GM19035 (cell line): ENCODE measurements around the gene SPATA20.

Source experiments
- ATAC-seq: cut with Tn5 transposase; IDR thresholded peaks from one replicate; pipeline ENCODE4 v1.9.1; 2021; ENCODE audit not compliant: unreplicated experiment

SPATA20 gene

DNA sequence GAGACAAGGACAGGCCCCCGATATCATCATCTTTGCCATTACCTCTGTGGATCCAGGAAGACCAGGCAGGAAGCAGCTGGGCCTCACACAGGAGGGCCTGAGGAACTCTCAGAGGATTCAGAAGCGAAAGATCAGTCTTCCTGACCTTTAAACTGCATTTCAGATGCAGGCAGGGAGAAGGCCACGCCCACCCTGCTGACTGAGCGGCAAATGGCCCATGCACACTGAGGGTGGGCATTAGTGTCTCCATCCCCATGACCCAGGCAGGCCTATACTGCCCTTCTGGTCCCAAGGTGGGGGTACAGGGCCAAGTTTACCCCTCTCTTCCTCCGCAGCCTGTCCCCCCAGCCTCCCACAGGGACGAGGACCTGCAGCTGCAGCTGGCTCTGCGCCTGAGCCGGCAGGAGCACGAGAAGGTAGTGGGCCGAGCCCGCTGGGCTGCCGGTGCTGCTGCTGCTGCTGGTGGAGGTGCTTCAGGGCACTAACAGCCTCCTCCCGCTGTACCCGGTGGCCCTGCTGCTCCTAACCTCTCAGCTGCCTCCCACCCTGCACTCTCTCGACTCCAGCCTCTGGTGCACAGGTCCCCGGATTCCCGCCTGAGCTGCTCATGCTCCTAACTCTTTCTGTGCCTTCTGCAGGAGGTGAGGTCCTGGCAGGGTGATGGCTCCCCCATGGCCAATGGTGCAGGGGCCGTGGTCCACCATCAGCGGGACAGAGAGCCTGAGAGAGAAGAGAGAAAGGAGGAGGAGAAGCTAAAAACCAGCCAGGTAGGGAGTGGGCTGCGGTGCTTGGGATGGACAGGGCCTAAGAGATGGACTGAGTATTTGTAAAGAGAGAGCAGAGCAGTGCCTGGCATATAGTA lies 8.2 kb upstream of the SPATA20 start:
- ATAC-seq, result no peak

DNA sequence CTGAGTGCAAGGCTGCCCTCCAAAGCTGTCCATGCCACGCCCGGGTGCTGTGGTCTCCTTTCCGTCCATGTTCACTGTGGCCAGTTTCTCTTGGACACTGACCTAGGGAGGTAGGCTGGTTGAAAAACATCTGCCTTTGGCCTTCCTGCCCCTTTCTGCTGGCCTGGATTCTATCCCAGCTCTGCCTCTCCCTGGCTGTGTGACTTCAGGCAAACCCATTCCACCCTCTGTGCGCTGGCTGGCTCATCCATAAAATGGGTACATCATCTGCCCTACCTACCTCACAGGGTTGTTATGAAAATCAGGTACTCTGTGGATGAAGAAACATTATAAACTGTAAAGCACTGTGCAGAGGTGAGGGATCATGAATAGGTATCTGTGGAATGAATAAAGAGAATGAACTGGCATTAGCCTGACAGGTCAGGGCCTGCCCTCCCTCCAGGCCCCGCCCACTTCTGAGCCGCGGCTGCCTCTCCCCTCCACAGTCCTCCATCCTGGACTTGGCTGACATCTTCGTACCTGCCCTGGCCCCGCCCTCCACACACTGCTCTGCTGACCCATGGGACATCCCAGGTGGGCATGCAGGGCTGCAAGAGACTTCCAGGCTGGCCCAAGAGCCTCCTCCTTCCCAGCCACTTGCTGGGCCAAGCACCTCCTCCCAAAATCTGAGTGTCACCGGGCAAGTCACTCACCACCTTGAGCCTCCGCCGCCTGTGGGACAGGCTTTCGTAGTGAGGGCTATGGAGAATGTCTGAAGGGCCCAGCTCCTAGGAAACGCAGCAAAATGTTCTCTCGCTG lies 7.0 kb upstream of the SPATA20 start:
- ATAC-seq, result no peak

DNA sequence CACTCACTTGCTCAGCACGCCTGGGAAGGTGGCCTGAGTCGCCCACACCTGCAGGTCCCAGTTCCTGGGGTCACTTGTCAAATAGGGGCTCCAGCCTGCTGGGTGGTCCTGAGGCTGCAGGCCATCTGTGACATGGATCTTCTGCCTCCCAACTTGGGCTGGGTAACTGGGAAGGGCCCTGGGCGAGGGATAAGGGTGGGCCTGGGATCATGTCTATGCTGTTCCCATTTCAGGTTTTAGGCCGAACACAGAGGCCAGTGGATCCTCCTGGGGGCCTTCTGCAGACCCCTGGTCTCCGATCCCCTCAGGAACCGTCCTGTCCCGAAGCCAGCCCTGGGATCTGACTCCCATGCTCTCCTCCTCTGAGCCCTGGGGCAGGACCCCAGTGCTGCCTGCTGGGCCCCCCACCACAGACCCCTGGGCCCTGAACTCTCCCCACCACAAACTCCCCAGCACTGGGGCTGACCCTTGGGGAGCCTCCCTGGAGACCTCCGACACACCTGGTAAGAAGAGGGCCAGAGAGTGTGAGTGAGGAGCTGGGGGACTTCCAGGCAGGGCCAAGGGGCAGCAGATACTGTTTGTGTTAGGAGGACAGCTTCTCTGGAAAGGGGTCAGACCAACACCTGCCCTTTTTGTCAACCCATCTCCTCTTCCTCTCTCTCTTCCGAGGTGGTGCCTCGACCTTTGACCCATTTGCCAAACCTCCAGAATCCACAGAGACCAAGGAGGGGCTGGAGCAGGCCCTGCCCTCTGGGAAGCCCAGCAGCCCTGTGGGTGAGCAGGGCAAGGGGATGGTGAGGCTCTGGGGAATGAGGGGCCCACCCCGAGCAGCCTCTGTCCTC lies 6.2 kb upstream of the SPATA20 start:
- no peak for ATAC-seq

DNA sequence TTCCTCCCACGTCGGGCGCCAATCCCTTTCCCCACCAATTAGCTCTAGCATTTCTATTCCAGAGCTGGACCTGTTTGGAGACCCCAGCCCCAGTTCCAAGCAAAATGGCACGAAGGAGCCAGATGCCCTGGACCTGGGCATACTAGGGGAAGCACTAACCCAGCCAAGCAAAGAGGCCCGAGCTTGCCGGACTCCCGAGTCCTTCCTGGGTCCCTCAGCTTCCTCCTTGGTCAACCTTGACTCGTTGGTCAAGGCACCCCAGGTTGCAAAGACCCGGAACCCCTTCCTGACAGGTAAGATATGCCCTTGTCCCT lies 5.6 kb upstream of the SPATA20 start:
- no peak for ATAC-seq

DNA sequence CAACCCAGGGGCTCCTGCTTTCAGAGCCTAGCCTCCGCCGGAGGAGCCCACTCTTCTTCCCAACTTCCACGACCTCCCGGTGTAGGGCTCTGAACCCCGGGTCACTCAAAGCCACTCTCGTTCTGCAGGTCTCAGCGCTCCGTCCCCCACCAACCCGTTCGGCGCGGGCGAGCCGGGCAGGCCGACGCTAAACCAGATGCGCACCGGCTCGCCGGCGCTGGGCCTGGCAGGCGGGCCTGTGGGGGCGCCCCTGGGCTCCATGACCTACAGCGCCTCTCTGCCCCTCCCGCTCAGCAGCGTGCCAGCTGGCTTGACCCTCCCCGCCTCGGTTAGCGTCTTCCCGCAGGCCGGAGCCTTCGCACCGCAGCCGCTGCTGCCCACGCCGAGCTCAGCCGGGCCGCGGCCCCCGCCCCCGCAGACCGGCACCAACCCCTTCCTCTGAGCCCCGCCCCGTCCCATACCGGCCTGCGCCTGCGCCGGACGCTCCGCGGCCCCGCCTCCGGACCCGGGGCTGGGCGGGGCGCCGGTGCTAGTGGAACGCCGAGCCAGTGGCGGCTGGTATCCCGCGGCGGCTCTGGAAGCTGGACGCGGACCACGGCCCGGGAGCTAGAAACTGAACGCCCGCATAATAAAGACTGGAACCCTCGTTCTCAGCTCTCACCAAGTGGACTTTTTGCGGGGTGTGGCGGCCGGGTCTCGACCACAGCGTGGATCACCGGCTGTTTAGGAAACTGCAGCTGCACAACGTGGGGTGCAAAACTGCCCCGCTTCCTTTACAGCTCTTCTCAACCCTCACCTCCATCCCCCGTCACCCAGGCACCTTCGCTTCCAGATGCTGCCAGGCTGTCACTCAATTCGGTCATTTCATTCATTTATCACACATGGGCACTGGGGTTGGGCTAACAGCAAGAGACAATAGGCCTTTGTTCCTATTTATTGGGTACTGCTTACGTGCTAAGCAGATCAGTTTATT lies 5.0 kb upstream of the SPATA20 start:
- ATAC-seq, result peak; percentile 81

DNA sequence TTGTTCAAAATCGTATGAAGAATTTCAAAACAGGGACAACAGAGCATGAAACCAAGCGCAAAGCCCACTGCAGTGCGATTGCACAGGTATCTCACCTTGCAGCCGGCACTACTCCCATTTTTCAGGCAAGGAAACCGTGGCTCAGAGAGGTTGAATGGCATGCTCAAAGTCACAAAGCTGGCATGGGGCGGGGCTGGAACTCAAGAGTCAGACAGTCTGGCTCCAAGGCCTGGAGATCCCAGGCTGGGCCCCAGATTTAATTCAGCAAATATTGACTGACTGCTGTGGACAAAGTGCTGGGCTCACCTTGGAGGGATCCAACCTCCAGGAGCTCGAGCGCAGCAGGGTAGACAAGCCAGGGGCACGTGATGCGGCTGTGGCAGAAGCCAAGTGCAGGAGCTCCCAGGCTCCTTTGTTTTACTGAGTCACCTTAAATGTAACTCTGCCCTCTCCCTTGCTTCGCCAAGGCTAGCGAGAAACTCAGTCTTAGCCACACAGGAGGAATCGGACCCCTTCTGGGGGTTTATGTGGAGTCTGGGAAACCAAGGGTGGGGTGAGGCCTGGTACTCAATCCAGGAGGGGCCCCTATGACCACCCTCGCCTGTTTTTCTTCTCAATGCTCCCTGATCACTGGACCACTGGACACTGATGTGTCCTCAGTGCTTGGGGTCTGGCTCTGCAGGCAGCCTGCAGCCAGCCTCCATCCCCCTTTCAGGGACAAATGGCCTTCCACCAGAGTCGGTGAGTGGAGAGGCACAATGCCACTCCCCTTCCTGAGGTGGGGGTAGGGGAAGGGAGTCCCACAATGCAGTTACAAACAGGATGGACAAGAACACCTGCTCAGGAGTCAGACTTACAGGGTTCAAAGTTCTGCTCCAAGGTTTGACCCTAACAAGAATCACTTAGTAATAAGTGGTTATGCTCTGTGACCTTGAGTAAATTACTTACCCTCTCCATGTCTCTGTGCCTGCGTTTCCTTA lies 3.9 kb upstream of the SPATA20 start:
- ATAC-seq, result no peak

DNA sequence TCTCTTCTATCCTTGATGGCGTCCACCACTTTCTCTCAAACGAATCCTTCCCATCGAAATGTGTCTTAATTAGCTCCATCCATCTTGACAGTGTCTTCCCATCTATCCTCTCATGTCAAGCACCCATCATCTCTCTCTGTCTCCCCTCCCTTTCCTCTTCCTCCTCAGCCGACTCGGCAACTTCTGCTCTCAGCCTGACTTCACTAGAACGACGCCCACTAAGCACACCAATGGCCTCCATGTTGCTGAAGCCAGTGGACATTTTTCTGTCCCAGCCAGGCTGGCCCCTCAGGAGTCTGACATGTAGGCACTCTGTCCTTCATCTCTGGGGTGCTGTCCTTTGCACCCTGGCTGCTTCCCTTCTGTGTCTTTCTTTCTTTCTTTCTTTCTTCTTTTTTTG lies 2.5 kb upstream of the SPATA20 start:
- ATAC-seq, result no peak

DNA sequence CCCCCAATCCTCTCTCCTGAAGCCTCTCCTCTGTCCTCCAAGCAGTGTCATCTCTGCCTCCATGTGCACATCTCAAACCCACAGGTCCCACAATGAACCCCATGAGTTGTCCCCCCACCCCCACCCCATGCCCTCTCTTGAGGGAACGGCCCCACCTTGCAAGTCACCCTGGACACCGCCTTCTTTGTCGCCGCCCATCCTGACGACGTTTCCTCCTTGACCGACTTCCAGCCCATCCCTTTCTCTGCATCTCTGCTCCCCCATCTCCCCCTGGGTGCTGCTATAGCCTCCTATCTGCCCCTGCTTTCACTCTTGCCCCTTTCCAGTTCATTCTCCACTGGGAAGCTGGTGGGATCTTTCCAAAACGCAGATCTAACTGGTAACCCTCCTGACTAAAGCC lies 1.7 kb upstream of the SPATA20 start:
- ATAC-seq, result no peak

DNA sequence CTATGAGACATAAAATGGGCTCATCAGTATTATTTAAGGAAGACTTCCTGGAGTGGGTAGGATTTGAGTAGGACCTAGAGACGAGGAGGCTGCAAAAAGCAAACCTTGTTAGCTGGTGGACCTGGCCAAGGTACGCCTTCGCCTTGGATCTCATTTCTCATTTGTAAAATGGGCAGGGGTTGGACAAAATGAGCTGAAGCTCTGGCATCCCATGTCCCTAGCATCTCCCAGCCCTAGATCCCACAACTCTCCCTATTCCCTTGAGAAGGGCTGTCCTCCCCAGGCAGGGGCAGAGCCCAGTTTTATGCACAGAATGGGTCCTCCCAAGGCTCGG lies 306 bp upstream of the SPATA20 start:
- no peak for ATAC-seq

DNA sequence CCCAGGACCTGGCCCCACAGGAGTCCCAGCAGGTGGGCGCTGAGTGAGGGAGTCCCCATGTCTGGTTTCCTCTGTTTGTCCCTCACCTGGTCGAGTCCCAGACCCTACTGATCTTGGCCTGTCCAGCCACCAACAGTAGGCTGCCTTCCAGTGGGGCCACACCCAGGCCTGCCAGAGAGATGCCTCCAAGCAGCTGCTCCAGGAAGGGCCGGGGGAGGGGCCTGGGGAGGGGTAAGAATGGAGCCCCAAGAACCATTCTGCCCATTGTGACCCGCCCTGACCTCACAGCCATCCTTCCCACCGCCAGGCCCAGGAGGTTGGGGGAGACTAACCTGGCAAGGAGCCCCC lies 736 bp downstream of the SPATA20 start:
- ATAC-seq, result no peak

DNA sequence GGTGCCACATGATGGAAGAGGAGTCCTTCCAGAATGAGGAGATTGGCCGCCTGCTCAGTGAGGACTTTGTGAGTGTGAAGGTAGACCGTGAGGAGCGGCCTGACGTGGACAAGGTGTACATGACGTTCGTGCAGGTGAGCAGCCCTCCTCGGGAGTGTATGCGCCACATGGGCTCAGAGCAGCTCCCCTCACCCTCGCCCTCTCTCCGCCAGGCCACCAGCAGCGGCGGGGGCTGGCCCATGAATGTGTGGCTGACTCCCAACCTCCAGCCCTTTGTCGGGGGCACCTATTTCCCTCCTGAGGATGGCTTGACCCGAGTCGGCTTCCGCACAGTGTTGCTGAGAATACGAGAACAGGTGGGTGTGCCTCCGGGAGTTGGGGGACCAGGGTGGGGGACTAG lies 1.9 kb downstream of the SPATA20 start:
- ATAC-seq, result no peak

DNA sequence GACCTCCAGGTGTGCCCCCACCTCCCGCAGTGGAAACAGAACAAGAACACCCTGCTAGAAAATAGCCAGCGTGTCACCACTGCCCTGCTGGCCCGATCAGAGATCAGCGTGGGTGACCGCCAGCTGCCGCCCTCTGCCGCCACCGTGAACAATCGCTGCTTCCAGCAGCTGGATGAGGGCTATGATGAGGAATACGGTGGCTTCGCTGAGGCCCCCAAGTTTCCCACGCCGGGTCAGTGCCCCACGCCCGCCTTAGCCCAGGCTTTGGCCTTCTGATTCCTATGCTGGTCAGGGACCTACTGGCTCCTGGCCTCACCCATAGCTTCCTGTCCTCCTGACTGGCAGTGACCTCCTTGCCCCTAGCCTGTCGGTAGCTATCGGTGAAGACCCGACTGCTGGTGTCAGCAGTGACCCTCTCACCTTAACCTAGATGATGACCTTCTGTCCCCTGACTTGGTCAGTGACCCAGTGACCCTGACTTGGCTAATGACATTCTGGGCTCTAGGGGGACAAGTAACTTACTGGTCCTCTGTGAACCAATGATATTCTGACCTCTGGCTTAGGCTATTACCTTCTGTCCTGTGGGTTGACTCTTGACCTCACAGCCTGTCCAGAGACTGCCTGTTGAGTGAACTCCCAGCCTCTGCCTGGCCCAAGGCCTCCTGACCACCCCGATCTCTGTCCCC lies 2.4 kb downstream of the SPATA20 start:
- ATAC-seq, result no peak

DNA sequence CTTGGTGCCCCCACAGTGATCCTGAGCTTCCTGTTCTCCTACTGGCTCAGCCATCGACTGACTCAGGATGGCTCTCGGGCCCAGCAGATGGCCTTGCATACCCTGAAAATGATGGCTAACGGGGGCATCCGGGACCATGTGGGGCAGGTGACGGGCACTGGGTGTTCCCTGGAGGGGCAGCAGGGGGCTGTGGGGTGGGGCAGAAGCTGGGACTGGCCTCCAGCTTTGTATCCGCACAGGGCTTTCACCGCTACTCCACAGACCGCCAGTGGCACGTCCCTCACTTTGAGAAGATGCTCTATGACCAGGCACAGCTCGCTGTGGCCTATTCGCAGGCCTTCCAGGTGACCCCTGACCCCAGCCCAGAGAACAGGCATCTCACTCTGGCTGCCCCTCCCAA lies 3.0 kb downstream of the SPATA20 start:
- ATAC-seq, result no peak

DNA sequence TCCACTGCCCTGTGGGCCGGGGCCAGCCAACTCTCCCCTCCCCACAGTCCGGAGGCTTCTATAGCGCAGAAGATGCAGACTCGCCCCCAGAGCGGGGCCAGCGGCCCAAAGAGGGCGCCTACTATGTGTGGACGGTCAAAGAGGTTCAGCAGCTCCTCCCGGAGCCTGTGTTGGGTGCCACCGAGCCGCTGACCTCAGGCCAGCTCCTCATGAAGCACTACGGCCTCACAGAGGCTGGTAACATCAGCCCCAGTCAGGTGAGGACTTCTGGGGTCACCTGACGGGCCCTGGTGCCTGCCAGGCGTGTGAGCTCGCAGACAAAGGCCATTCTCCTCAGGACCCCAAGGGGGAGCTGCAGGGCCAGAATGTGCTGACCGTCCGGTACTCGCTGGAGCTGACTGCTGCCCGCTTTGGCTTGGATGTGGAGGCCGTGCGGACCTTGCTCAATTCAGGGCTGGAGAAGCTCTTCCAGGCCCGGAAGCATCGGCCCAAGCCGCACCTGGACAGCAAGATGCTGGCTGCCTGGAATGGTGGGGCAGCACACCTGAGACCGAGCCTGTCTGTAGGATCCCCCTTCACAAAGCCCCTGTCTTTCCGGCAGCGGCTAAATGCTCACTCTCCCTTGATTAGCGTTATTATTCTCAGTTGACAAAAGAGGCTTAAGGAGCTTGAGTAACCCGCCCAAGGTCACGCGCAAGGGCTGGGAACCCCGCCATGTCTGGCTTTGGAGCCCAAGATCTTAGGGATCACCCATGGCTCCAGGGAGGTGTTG lies 3.9 kb downstream of the SPATA20 start:
- ATAC-seq, result no peak

DNA sequence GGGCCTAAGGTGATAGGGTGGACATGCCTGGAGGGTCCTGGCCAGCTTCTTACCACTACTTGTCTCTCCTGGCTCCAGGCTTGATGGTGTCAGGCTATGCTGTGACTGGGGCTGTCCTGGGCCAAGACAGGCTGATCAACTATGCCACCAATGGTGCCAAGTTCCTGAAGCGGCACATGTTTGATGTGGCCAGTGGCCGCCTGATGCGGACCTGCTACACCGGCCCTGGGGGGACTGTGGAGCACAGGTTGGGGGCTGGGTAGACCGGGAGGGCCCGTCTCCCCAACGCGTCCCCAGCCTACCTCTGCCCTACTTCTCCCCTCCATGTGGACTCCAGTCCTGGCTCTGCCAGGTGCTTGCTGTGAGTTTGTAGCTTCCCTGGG lies 4.5 kb downstream of the SPATA20 start:
- ATAC-seq, result no peak

DNA sequence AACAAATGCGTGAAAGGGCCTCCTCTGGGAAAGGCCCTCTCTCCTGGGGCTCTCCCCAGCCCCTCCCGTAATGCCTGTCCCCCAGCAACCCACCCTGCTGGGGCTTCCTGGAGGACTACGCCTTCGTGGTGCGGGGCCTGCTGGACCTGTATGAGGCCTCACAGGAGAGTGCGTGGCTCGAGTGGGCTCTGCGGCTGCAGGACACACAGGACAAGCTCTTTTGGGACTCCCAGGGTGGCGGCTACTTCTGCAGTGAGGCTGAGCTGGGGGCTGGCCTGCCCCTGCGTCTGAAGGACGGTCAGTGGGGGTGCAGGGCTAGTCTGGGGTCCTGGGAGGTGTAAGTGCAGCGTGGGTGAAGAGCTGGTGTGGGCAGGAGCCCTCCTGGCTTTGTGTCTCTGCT lies 4.9 kb downstream of the SPATA20 start:
- no peak for ATAC-seq

DNA sequence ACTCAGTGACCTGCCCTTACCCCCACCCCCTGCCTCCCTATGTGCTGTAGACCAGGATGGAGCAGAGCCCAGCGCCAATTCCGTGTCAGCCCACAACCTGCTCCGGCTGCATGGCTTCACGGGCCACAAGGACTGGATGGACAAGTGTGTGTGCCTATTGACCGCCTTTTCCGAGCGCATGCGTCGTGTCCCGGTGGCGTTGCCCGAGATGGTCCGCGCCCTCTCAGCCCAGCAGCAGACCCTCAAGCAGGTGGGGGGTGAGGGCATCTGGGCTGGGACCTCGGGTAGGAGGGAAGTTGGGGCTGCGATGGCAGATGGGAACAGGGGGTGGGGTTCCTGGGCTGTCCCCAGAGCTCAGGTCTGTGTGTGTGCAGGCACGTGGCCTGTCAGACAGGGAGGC lies 7.2 kb downstream of the SPATA20 start:
- no peak for ATAC-seq

DNA sequence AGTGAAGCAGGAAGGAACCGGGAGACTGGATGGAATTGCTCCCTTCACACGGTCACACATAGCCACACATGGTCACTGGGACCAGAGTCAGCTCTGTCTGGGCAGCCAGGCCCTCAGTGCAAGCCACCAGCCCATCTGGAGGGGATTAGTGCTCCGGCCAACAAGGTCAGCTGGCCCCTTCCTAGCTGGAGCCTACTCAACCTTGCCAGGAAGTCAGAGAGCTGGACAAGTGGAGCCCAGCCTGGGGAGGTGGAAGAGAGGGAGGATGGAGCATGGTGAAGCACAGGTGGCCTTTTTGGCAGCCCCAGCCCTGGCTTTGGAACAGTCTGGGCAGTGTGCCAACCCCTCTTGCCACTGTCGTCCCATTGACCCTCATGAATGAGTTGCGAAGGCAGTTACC lies 9.8 kb downstream of the SPATA20 start:
- ATAC-seq, result no peak
